RWPE1 (cell line): ENCODE data around the gene ZNF639.

Source experiments
- CTCF ChIA-PET: fragments of 350-600 bp; sonication (Branson Sonifier 250); formaldehyde crosslinking; extraction: SDS; loops from one replicate; lab custom pipeline; 2021; lab: Yijun Ruan, JAX
- POLR2A ChIA-PET: fragments of 400-600 bp; formaldehyde crosslinking; extraction: SDS; loops from one replicate; lab custom pipeline; 2020; ENCODE audit warnings: antibody characterized with exemption; ENCODE audit not compliant: low non-redundant PET; lab: Yijun Ruan, JAX
- DNase-seq: peaks from one replicate; pipeline ENCODE4 v3.0.0; 2012; ENCODE audit warnings: low spot score
- H3K27ac ChIP-seq: fragments of 450-650 bp; 2 replicates; pipeline ENCODE4 v1.5.1; 2017
- CTCF ChIP-seq: fragments of 450-650 bp; conservative IDR thresholded peaks from 2 replicates; pipeline ENCODE4 v1.5.1; 2017; ENCODE audit warnings: low read depth, mild to moderate bottlenecking

ZNF639 gene

GRCh38 chr3:179279837-179280236 lies 43.0 kb upstream of the ZNF639 start:
- H3K27ac ChIP-seq, result no peak overlapping the region
- CTCF ChIA-PET, result interaction anchor here (0.6 kb wide), 1 partner anchor 1999 kb away, joined by 3 read pairs; no protein-coding TSS in a partner anchor
- POLR2A ChIA-PET, result no interaction called here
- DNase-seq, result no peak
- TF ChIP-seq CTCF, result no peak

- DNase-seq, result no peak
- ChIA-PET POLR2A (no interaction called here), CTCF (no interaction called here)
- TF ChIP-seq CTCF, result no peak
- no peak overlapping the region for H3K27ac ChIP-seq
These were observed 41.0 kb upstream of the ZNF639 start for GRCh38 chr3:179281825-179282224.

- H3K27ac ChIP-seq, result no peak overlapping the region
- TF ChIP-seq CTCF, result no peak
- ChIA-PET CTCF (no interaction called here), POLR2A (no interaction called here)
- no peak for DNase-seq
These were observed 36.5 kb upstream of the ZNF639 start for GRCh38 chr3:179286331-179286730.

- no peak overlapping the region for H3K27ac ChIP-seq
- DNase-seq, result no peak
- POLR2A ChIA-PET, result no interaction called here
- CTCF ChIA-PET, result no interaction called here
- no peak for TF ChIP-seq CTCF
These were observed 34.0 kb upstream of the ZNF639 start for GRCh38 chr3:179288845-179289244.

- ChIA-PET POLR2A (no interaction called here), CTCF (no interaction called here)
- no peak for DNase-seq
- H3K27ac ChIP-seq, result no peak overlapping the region
- TF ChIP-seq CTCF, result no peak
These were observed 33.5 kb upstream of the ZNF639 start for GRCh38 chr3:179289295-179289694.

- ChIA-PET POLR2A (no interaction called here), CTCF (no interaction called here)
- no peak for DNase-seq
- no peak for TF ChIP-seq CTCF
- H3K27ac ChIP-seq, result no peak overlapping the region
These were observed 30.4 kb upstream of the ZNF639 start for GRCh38 chr3:179292450-179292849.
